A673 (cell line): ENCODE measurements around the gene B4GALT6.

Source experiments
- CTCF ChIP-seq: fragments of 300-800, 200-600 bp; sonication (generic); conservative IDR thresholded peaks from 2 replicates; pipeline ENCODE4 v1.5.1; 2017; ENCODE audit warnings: low read depth, mild to moderate bottlenecking, antibody characterized with exemption, low read length, moderate library complexity, mixed read lengths
- EZH2 ChIP-seq: fragments of 200-600 bp; sonication (generic); IDR thresholded peaks from 2 replicates; pipeline ENCODE4 v1.6.1; 2017; ENCODE audit warnings: borderline replicate concordance, low read depth, mild to moderate bottlenecking, mixed read lengths, antibody characterized with exemption, low read length; ENCODE audit not compliant: poor library complexity, severe bottlenecking

GRCh38 chr18:31646332-31647126 lies 37.9 kb downstream of the B4GALT6 start:
- TF ChIP-seq CTCF (no peak), EZH2 (no peak)
